H1 (cell line): ENCODE results near the gene RBM45. TPM values are rescaled to one million over a fixed set of nuclear protein-coding genes. Genes with fewer than 3 reads are reported as not detected.

Experiments used
- CTCF ChIA-PET: fragments of 300-600 bp; sonication (Branson Sonifier 250); formaldehyde crosslinking; loops from one replicate; lab custom pipeline; 2021; ENCODE audit not compliant: partially characterized antibody; lab: Charles Lee
- POLR2A ChIA-PET: fragments of 300-600 bp; sonication (Branson Sonifier 250); formaldehyde crosslinking; loops from one replicate; lab custom pipeline; 2021; ENCODE audit warnings: inconsistent platforms; ENCODE audit not compliant: partially characterized antibody; lab: Charles Lee
- DNase-seq, 2 experiments: peaks; one replicate each; pipeline versions ENCODE4 v3.0.0 to v3.0.0-alpha.2; 2010 to 2022; ENCODE audit warnings: low spot score in 2 of 2, low read depth in 1 of 2, mixed read lengths in 1 of 2
- FAIRE-seq: peaks from 2 replicates; lab custom pipeline; 2011; peaks lifted over from hg19 to GRCh38; lab: Jason Lieb, UNC
- H2AFZ ChIP-seq: 2 replicates; pipeline ENCODE4 v1.8.1; 2012; ENCODE audit warnings: low read length, inconsistent platforms
- H2AK5ac ChIP-seq: 2 replicates; pipeline ENCODE4 v1.6.1; 2013; ENCODE audit warnings: low read depth, low read length
- H2BK120ac ChIP-seq: replicated peaks from 2 replicates; pipeline ENCODE3; 2013; ENCODE audit warnings: low read depth, low read length, inconsistent platforms
- H2BK12ac ChIP-seq: 2 replicates; pipeline ENCODE4 v1.6.1; 2013; ENCODE audit warnings: low read depth, low read length
- H2BK15ac ChIP-seq: 2 replicates; pipeline ENCODE4 v1.6.1; 2013; ENCODE audit warnings: low read length
- H2BK20ac ChIP-seq: 2 replicates; pipeline ENCODE4 v1.6.1; 2013; ENCODE audit warnings: low read length
- H2BK5ac ChIP-seq: 2 replicates; pipeline ENCODE4 v1.6.1; 2013; ENCODE audit warnings: low read depth, low read length
- H3K14ac ChIP-seq: 2 replicates; pipeline ENCODE4 v1.6.1; 2013; ENCODE audit warnings: inconsistent platforms; ENCODE audit not compliant: insufficient read length
- H3K18ac ChIP-seq: 2 replicates; pipeline ENCODE4 v1.6.1; 2013; ENCODE audit warnings: low read length; ENCODE audit errors: extremely low read depth
- H3K23ac ChIP-seq: 2 replicates; pipeline ENCODE4 v1.6.1; 2013; ENCODE audit warnings: inconsistent platforms; ENCODE audit not compliant: insufficient read length
- H3K23me2 ChIP-seq: 2 replicates; pipeline ENCODE4 v1.6.1; 2013; ENCODE audit warnings: low read depth, low read length
- H3K27ac ChIP-seq: 2 replicates; pipeline ENCODE4 v1.6.1; 2011; ENCODE audit warnings: low read depth, low read length, inconsistent platforms
- H3K27me3 ChIP-seq, 4 experiments: replicated peaks in 1 of 4; 1 replicate in 1 of 4; 2 replicates in 3 of 4; pipeline versions ENCODE4 v1.6.1 to v1.8.1; 2011 to 2013; ENCODE audit warnings: low read length in 3 of 4, mild to moderate bottlenecking in 3 of 4, inconsistent platforms in 2 of 4, mixed read lengths in 2 of 4, moderate library complexity in 1 of 4; ENCODE audit not compliant: control insufficient read depth in 3 of 4, insufficient read depth in 3 of 4; ENCODE audit errors: extremely low read depth in 1 of 4
- H3K36me3 ChIP-seq, 4 experiments: 2 replicates each; pipeline versions ENCODE4 v1.6.1 to v1.8.1; 2011 to 2013; ENCODE audit warnings: mild to moderate bottlenecking in 4 of 4, low read length in 3 of 4, moderate library complexity in 2 of 4, control low read depth in 1 of 4, inconsistent platforms in 1 of 4; ENCODE audit not compliant: insufficient read depth in 4 of 4, control insufficient read depth in 2 of 4
- H3K4ac ChIP-seq: replicated peaks from 2 replicates; pipeline ENCODE3; 2013; ENCODE audit warnings: low read length, low read depth, mixed read lengths, inconsistent platforms; ENCODE audit not compliant: insufficient read length
- H3K4me1 ChIP-seq, 4 experiments: replicated peaks in 1 of 4; 1 replicate in 1 of 4; 2 replicates in 3 of 4; pipeline versions ENCODE4 v1.6.1 to v1.8.1; 2011 to 2013; ENCODE audit warnings: low read length in 3 of 4, inconsistent platforms in 2 of 4, mixed read lengths in 1 of 4; ENCODE audit not compliant: insufficient read depth in 4 of 4, control insufficient read depth in 3 of 4
- H3K4me2 ChIP-seq, 2 experiments: 2 replicates each; pipeline versions ENCODE4 v1.6.1 to v1.8.1; 2011 to 2013; ENCODE audit warnings: low read depth in 2 of 2, low read length in 2 of 2, control low read depth in 1 of 2, inconsistent platforms in 1 of 2, mild to moderate bottlenecking in 1 of 2; ENCODE audit not compliant: insufficient read depth in 1 of 2
- H3K4me3 ChIP-seq, 4 experiments: fragments of 200-600, 300-600 bp in 1 of 4; sonication (generic), shearing (Covaris generic), sonication (Bioruptor Twin) in 1 of 4; 2 replicates each; pipeline versions ENCODE4 v1.5.1 to v1.8.1; 2011 to 2016; ENCODE audit warnings: low read length in 4 of 4, low read depth in 3 of 4, control low read depth in 2 of 4, inconsistent platforms in 2 of 4, mild to moderate bottlenecking in 2 of 4, mixed read lengths in 1 of 4, moderate library complexity in 1 of 4; ENCODE audit not compliant: insufficient read depth in 2 of 4; ENCODE audit errors: extremely low read depth in 1 of 4
- H3K56ac ChIP-seq: replicated peaks from 2 replicates; pipeline ENCODE3; 2013; ENCODE audit warnings: low read depth, mild to moderate bottlenecking, mixed read lengths, low read length, inconsistent platforms; ENCODE audit not compliant: insufficient read length
- H3K79me1 ChIP-seq: 2 replicates; pipeline ENCODE4 v1.6.1; 2013; ENCODE audit warnings: low read depth, low read length, control low read depth
- H3K79me2 ChIP-seq, 2 experiments: 2 replicates each; pipeline versions ENCODE4 v1.6.1 to v1.8.1; 2012 to 2013; ENCODE audit warnings: low read length in 2 of 2, mild to moderate bottlenecking in 2 of 2, inconsistent platforms in 1 of 2; ENCODE audit not compliant: insufficient read depth in 2 of 2, control insufficient read depth in 1 of 2
- H3K9ac ChIP-seq, 4 experiments: replicated peaks in 1 of 4; 1 replicate in 1 of 4; 2 replicates in 3 of 4; pipeline versions ENCODE4 v1.6.1 to v1.8.1; 2011 to 2013; ENCODE audit warnings: low read depth in 3 of 4, low read length in 3 of 4, control low read depth in 2 of 4, mild to moderate bottlenecking in 2 of 4, moderate library complexity in 2 of 4, inconsistent platforms in 1 of 4; ENCODE audit errors: extremely low read depth in 1 of 4
- H3K9me3 ChIP-seq, 2 experiments: 2 replicates each; pipeline versions ENCODE4 v1.6.1 to v1.8.1; 2012 to 2013; ENCODE audit warnings: mild to moderate bottlenecking in 2 of 2, moderate library complexity in 2 of 2, control low read depth in 1 of 2, inconsistent platforms in 1 of 2, low read depth in 1 of 2, low read length in 1 of 2, mixed read lengths in 1 of 2; ENCODE audit not compliant: insufficient read depth in 2 of 2
- H4K20me1 ChIP-seq, 2 experiments: replicated peaks in 1 of 2; 2 replicates each; pipeline versions ENCODE3 to v1.8.1; 2011 to 2013; ENCODE audit warnings: inconsistent platforms in 2 of 2, low read length in 2 of 2, mild to moderate bottlenecking in 1 of 2; ENCODE audit not compliant: insufficient read depth in 2 of 2, control insufficient read depth in 1 of 2
- H4K5ac ChIP-seq: 2 replicates; pipeline ENCODE4 v1.6.1; 2013; ENCODE audit warnings: low read length, low read depth, mixed read lengths, inconsistent platforms; ENCODE audit not compliant: insufficient read length
- H4K8ac ChIP-seq: 2 replicates; pipeline ENCODE4 v1.8.0; 2013; ENCODE audit warnings: mild to moderate bottlenecking, moderate library complexity, low read length, inconsistent platforms; ENCODE audit not compliant: insufficient read depth; ENCODE audit errors: extremely low read depth
- H4K91ac ChIP-seq: replicated peaks from 2 replicates; pipeline ENCODE3; 2013; ENCODE audit warnings: low read length, mixed read lengths, inconsistent platforms; ENCODE audit not compliant: insufficient read length
- CBX5 ChIP-seq: fragments of 300-800, 300-1000 bp; sonication (generic); IDR thresholded peaks from 2 replicates; pipeline ENCODE4 v1.7.1; 2016; ENCODE audit warnings: antibody characterized with exemption, low read length, low read depth
- FOSL1 ChIP-seq: IDR thresholded peaks from 2 replicates; pipeline ENCODE4 v1.6.1; 2011; ENCODE audit warnings: mild to moderate bottlenecking, low read depth, low read length, moderate library complexity; ENCODE audit not compliant: insufficient read depth
- MAFK ChIP-seq: IDR thresholded peaks from 2 replicates; pipeline ENCODE4 v1.6.1; 2012; ENCODE audit warnings: low read depth, mild to moderate bottlenecking, improper control_type of control experiment, low read length
- PHF8 ChIP-seq: fragments of 200-600 bp; sonication (generic); conservative IDR thresholded peaks from 2 replicates; pipeline ENCODE4 v1.7.1; 2012; ENCODE audit warnings: low read depth, mild to moderate bottlenecking, inconsistent platforms, low read length, moderate library complexity
- RAD21 ChIP-seq, 2 experiments: IDR thresholded peaks in 1 of 2; conservative IDR thresholded peaks in 1 of 2; 2 replicates each; pipeline ENCODE4 v1.6.1; 2011; ENCODE audit warnings: low read depth in 2 of 2, low read length in 2 of 2, improper control_type of control experiment in 1 of 2, inconsistent platforms in 1 of 2, mild to moderate bottlenecking in 1 of 2, moderate library complexity in 1 of 2
- SIRT6 ChIP-seq: IDR thresholded peaks from one replicate; pipeline ENCODE4 v1.7.1; 2012; ENCODE audit warnings: low read length, inconsistent platforms
- ZNF274 ChIP-seq: IDR thresholded peaks from 2 replicates; pipeline ENCODE4 v1.7.0; 2012; ENCODE audit warnings: low read length, borderline replicate concordance; ENCODE audit errors: extremely low read depth
- WGBS, 2 experiments: shearing (Covaris generic) in 1 of 2; methylation state at CpG; one replicate each; pipeline versions ENCODE4 v1.1.6 to v1.1.7; 2013 to 2015; ENCODE audit warnings: low lambda C conversion rate in 2 of 2, mixed read lengths in 2 of 2, inconsistent platforms in 1 of 2, low coverage in 1 of 2, missing lambda C conversion rate in 1 of 2; ENCODE audit not compliant: insufficient replicate concordance in 2 of 2, insufficient coverage in 1 of 2, insufficient read length in 1 of 2; ENCODE audit errors: extremely low coverage in 1 of 2, missing lambda C conversion rate in 1 of 2; 5-methylcytosine and 5-hydroxymethylcytosine counted together
- polyA plus RNA-seq, 7 experiments: library from polyadenylated mRNA; depleted of rRNA in 3 of 7; stranded (reverse) in 5 of 7; unstranded in 2 of 7; fragments of >200 nt in 5 of 7; fragments of 200-250 nt in 2 of 7; gene quantifications; 1 replicate in 5 of 7; 2 replicates in 1 of 7; 4 replicates in 1 of 7; pipeline versions ENCODE4 v1.2.1 to v1.2.3, GENCODE V29; 2011 to 2013; ENCODE audit warnings: missing spikeins in 2 of 7, mixed read lengths in 2 of 7
- total RNA-seq: library from RNA; stranded (reverse); fragmentation: NEBNext Ultra II Directional; extraction: Animal tissue kit (Norgen Biotek cat#: 25700); gene quantifications from 2 replicates; pipeline ENCODE4 v1.2.1, GENCODE V29; 2021

RBM45 gene
- total and polyA plus RNA-seq, 2 of the 8 experiments (the other 6 are each of a cell fraction or from before 2014, with no cell fraction given) = 4.7 to 10.4 TPM

- no peak for FAIRE-seq
- Histone ChIP-seq H3K18ac (no peak overlapping the region), H3K27me3 (peaks cover 0 to 1% (median 0%) of the 10 kb centered on the region in 4 experiments; a peak in 1 of 7 replicates), H3K79me1 (no peaks in the 10 kb centered on the region), H2BK5ac (no peak overlapping the region), H3K9me3 (no peaks in the 10 kb centered on the region), H3K14ac (no peak overlapping the region), H3K79me2 (peaks cover 0 to 3% of the 10 kb centered on the region in 2 experiments; a peak in 1 of 4 replicates), H2BK12ac (no peak overlapping the region), H2AFZ (no peak overlapping the region), H2BK15ac (no peak overlapping the region), H3K9ac (no peak overlapping the region), H2BK20ac (no peak overlapping the region), H2BK120ac (no peak overlapping the region), H4K8ac (no peak overlapping the region), H3K23me2 (peaks cover 3% of the 10 kb centered on the region; the same call in 1 of the 2 replicates), H3K23ac (no peak overlapping the region), H3K4me1 (peaks cover 0 to 4% (median 0%) of the 10 kb centered on the region in 4 experiments; a peak in 1 of 7 replicates), H4K20me1 (no peaks in the 10 kb centered on the region), H3K4ac (no peak overlapping the region), H2AK5ac (no peak overlapping the region), H4K5ac (no peak overlapping the region), H3K56ac (no peak overlapping the region), H3K4me2 (no peak overlapping the region), H4K91ac (no peak overlapping the region), H3K36me3 (no peaks in the 10 kb centered on the region), H3K4me3 (no peak overlapping the region), H3K27ac (no peak overlapping the region)
- CTCF ChIA-PET = interaction anchor here (1.1 to 1.2 kb wide), 3 partner anchors 14 to 290 kb away, joined by 3 read pairs; no protein-coding TSS in a partner anchor
- DNase-seq = no peak
- POLR2A ChIA-PET = no interaction called here
- TF ChIP-seq PHF8 (no peak), MAFK (no peak), SIRT6 (no peak), CBX5 (no peak), RAD21 (IDR thresholded peaks at IDR 0.05 in 1 of 2, conservative IDR thresholded peaks at IDR 0.05 in 1 of 2; ENCODE audit: low read depth in 2 of 2, low read length in 2 of 2) (no peak), FOSL1 (no peak), ZNF274 (no peak)
- 81% methylated on average over 1 of the region's 1 CpG; no CpG with 5 or more reads in 1 of the 2 experiments for WGBS, 2 experiments
Observed at GRCh38 chr2:178117725-178118124, 5.5 kb downstream of the RBM45 start.
